ENCODE results near the gene CEP128.

DNA sequence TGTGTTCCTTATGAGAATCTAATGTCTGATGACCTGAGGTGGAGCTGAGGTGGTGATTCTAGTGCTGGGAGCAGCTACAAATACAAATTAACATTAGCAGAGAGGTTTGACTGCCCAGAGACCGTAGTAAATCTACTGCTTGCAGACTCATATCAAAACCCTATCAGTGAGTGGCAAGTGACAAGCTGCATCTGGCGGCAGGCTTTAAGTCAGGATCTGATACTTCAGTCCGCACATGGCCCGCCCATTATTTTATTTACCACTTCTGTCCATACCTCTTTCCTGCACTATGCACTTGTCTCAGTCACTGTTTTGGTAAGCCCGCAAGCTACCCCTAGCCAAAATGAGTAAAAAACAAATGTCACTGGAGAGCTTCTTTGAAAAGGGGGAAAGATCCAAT lies 11.4 kb downstream of the CEP128 start:
- TF ChIP-seq, protein P1, sequence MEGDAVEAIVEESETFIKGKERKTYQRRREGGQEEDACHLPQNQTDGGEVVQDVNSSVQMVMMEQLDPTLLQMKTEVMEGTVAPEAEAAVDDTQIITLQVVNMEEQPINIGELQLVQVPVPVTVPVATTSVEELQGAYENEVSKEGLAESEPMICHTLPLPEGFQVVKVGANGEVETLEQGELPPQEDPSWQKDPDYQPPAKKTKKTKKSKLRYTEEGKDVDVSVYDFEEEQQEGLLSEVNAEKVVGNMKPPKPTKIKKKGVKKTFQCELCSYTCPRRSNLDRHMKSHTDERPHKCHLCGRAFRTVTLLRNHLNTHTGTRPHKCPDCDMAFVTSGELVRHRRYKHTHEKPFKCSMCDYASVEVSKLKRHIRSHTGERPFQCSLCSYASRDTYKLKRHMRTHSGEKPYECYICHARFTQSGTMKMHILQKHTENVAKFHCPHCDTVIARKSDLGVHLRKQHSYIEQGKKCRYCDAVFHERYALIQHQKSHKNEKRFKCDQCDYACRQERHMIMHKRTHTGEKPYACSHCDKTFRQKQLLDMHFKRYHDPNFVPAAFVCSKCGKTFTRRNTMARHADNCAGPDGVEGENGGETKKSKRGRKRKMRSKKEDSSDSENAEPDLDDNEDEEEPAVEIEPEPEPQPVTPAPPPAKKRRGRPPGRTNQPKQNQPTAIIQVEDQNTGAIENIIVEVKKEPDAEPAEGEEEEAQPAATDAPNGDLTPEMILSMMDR (IDR thresholded peaks at IDR 0.05; ENCODE audit: borderline replicate concordance, extremely low read depth, low read length, poor library complexity, severe bottlenecking): no peak
- no peak for TF ChIP-seq EZH2 (IDR thresholded peaks at IDR 0.05; ENCODE audit: borderline replicate concordance, low read depth, low read length, severe bottlenecking)

Measured in DND-41 (cell line).